ENCODE data around the gene GABRA5. TPM values are rescaled to one million over a fixed set of nuclear protein-coding genes. Genes with fewer than 3 reads are reported as not detected.

GABRA5 gene
- total RNA-seq, 1 experiment from 2014 or later = not detected

- H3K36me3 ChIP-seq (ENCODE audit: control insufficient read depth, insufficient read depth, low read length) = no peaks in the 10 kb centered on the region
- DNase-seq = no peak
- Mint-ChIP-seq H3K4me1 (ENCODE audit: low read depth, unreplicated experiment) (no peaks in the 10 kb centered on the region), H3K4me3 (ENCODE audit: unreplicated experiment) (no peak overlapping the region), H3K36me3 (ENCODE audit: insufficient read depth, unreplicated experiment) (no peaks in the 10 kb centered on the region), H3K27me3 (ENCODE audit: insufficient read depth, unreplicated experiment) (no peaks in the 10 kb centered on the region), H3K27ac (ENCODE audit: unreplicated experiment) (no peak overlapping the region), H3K9me3 (ENCODE audit: unreplicated experiment) (peaks cover 52% of the 10 kb centered on the region)
- no peaks in the 10 kb centered on the region for H3K27me3 ChIP-seq (replicated peaks; ENCODE audit: control insufficient read depth, insufficient read depth, low read length)
- TF ChIP-seq, protein P1, sequence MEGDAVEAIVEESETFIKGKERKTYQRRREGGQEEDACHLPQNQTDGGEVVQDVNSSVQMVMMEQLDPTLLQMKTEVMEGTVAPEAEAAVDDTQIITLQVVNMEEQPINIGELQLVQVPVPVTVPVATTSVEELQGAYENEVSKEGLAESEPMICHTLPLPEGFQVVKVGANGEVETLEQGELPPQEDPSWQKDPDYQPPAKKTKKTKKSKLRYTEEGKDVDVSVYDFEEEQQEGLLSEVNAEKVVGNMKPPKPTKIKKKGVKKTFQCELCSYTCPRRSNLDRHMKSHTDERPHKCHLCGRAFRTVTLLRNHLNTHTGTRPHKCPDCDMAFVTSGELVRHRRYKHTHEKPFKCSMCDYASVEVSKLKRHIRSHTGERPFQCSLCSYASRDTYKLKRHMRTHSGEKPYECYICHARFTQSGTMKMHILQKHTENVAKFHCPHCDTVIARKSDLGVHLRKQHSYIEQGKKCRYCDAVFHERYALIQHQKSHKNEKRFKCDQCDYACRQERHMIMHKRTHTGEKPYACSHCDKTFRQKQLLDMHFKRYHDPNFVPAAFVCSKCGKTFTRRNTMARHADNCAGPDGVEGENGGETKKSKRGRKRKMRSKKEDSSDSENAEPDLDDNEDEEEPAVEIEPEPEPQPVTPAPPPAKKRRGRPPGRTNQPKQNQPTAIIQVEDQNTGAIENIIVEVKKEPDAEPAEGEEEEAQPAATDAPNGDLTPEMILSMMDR (IDR thresholded peaks at IDR 0.05; ENCODE audit: insufficient read depth in 1 of 2, low read depth in 1 of 2, low read length in 1 of 2, severe bottlenecking in 1 of 2, unreplicated experiment in 1 of 2) = no peak
- POLR2A ChIA-PET = no interaction called here
- no peaks in the 10 kb centered on the region for H3K4me1 ChIP-seq
- peaks cover 12% of the 10 kb centered on the region; the same call in 1 of the 2 replicates for H3K9me3 ChIP-seq
- CTCF ChIA-PET = no interaction called here
- intact Hi-C loops (cut with micrococcal nuclease; ENCODE audit: unreplicated experiment) = no loop called here
- BruUV-seq (replicated peaks) = no TSS peak
- no peak overlapping the region for H3K4me3 ChIP-seq (ENCODE audit: low read depth, low read length)
Measured at GRCh38 chr15:26996250-26996649, 129.4 kb downstream of the GABRA5 start.

Other genes with a start within 250 kb of the GABRA5 start
- gene GABRB3, start 94.0 kb upstream of the GABRA5 start, total RNA-seq (2022) = not detected in 2 replicates
- not detected in 2 replicates for gene GABRG3, start 104.1 kb downstream of the GABRA5 start, total RNA-seq (2022)

Measured in Caco-2 (cell line).